Transverse colon (tissue), 4 donors: ENCODE measurements around the gene BPIFB2. TPM values are rescaled to one million over a fixed set of nuclear protein-coding genes. Genes with fewer than 3 reads are reported as not detected.

Source experiments
- DNase-seq: peaks from one replicate; pipeline ENCODE4 v3.0.0-alpha.2; 2019
- H3K27ac ChIP-seq, 4 donors: fragments of 200-600 bp; sonication (generic); 2 replicates each; pipeline ENCODE4 v1.5.1; 2016 to 2018; ENCODE audit warnings: inconsistent platforms in 4 of 4
- H3K27me3 ChIP-seq: fragments of 200-600 bp; sonication (generic); 2 replicates; pipeline ENCODE4 v1.5.1; 2017; ENCODE audit warnings: inconsistent platforms
- H3K36me3 ChIP-seq, 4 donors: fragments of 200-600 bp; sonication (generic); 2 replicates each; pipeline ENCODE4 v1.5.1; 2017 to 2019; ENCODE audit warnings: inconsistent platforms in 4 of 4
- H3K4me1 ChIP-seq, 4 donors: fragments of 200-600 bp; sonication (generic); 2 replicates each; pipeline ENCODE4 v1.5.1; 2017 to 2020; ENCODE audit warnings: inconsistent platforms in 4 of 4
- H3K4me3 ChIP-seq, 4 donors: fragments of 200-600 bp; sonication (generic); 1 replicate in 1 of 4; 2 replicates in 3 of 4; pipeline versions ENCODE4 v1.5.1 to v1.6.1; 2017 to 2019; ENCODE audit warnings: inconsistent platforms in 4 of 4
- H3K9me3 ChIP-seq, 2 donors: fragments of 200-600 bp; sonication (generic); 2 replicates each; pipeline ENCODE4 v1.5.1; 2017 to 2019; ENCODE audit warnings: inconsistent platforms in 2 of 2
- EP300 ChIP-seq: sonication (generic); formaldehyde crosslinking; IDR thresholded peaks from one replicate; pipeline ENCODE4 v1.6.1; 2017; ENCODE audit warnings: antibody characterized with exemption, low read depth
- POLR2A ChIP-seq: fragments of 450-650 bp; IDR thresholded peaks from one replicate; pipeline ENCODE4 v1.6.1; 2016; ENCODE audit warnings: antibody characterized with exemption, mild to moderate bottlenecking, moderate library complexity
- POLR2AphosphoS5 ChIP-seq, 3 donors: sonication (generic); formaldehyde crosslinking; IDR thresholded peaks; one replicate each; pipeline ENCODE4 v1.6.1; 2016; ENCODE audit warnings: antibody characterized with exemption in 3 of 3
- WGBS, 2 donors: methylation state at CpG; one replicate each; pipeline ENCODE4 v1.1.5; 2018; ENCODE audit warnings: low coverage in 1 of 2; 5-methylcytosine and 5-hydroxymethylcytosine counted together
- in situ Hi-C, 4 donors: fragments of 200-750 bp; cut with MboI; loops; one replicate each; pipeline versions ENCODE4 v1.15.0 to v1.15.1; 2017; ENCODE audit warnings: low sequenced_read_pairs in 3 of 4, low pct_ligation_motif_present in 1 of 4, low pct_unique_long_range_greater_than_20kb in 1 of 4
- intact Hi-C: fragments of 100-400 bp; cut with DNase I; formaldehyde crosslinking; loops from one replicate; pipeline ENCODE4 v1.15.1; 2023; ENCODE audit warnings: low total_unique reads
- total RNA-seq, 4 donors: library from RNA; depleted of rRNA; stranded (reverse); fragments of >200 nt; gene quantifications; one replicate each; pipeline ENCODE4 v1.1.0, GENCODE V29; 2016
- TF ChIP-seq, protein P1 (sequence below), 5 experiments: fragments of 200-600 bp in 3 of 5; fragments of 450-650 bp in 2 of 5; sonication (generic) in 3 of 5; IDR thresholded peaks; 1 replicate in 2 of 5; 2 replicates in 3 of 5; pipeline ENCODE4 v1.5.1; 2016 to 2017; ENCODE audit warnings: antibody characterized with exemption in 5 of 5, inconsistent platforms in 3 of 5, mild to moderate bottlenecking in 2 of 5, moderate library complexity in 1 of 5

Gene BPIFB2
- total RNA-seq, 4 donors from 2014 or later, result not detected

DNA sequence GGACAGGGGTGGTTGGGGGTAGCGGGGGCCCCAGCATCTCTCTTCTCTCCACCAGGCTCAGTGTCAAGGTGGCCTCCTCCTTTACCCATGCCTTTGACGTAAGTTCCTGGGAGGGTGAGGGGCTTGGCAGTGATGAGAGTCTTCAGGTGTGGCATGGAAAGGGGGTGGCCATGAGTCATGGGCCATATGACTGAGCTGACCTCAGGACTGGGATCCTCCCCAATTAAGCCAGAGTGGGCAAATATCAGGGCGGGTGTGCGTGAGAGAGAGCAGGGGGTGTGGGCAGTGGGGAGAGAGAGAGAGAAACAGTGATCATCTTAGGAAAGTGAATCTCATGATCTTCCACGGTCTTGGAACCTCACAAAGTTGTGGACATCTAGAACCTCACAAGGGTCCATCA, 63.7 kb downstream of the BPIFB2 start:
- 82% methylated on average over 5 of the region's 5 CpGs; no CpG with 5 or more reads in 1 of the 2 donors for WGBS, 2 donors

GRCh38 chr20:33072362-33072761, 64.9 kb downstream of the BPIFB2 start:
- H3K4me3 ChIP-seq, result no peak overlapping the region
- intact Hi-C loops, result no loop called here
- TF ChIP-seq, protein P1, sequence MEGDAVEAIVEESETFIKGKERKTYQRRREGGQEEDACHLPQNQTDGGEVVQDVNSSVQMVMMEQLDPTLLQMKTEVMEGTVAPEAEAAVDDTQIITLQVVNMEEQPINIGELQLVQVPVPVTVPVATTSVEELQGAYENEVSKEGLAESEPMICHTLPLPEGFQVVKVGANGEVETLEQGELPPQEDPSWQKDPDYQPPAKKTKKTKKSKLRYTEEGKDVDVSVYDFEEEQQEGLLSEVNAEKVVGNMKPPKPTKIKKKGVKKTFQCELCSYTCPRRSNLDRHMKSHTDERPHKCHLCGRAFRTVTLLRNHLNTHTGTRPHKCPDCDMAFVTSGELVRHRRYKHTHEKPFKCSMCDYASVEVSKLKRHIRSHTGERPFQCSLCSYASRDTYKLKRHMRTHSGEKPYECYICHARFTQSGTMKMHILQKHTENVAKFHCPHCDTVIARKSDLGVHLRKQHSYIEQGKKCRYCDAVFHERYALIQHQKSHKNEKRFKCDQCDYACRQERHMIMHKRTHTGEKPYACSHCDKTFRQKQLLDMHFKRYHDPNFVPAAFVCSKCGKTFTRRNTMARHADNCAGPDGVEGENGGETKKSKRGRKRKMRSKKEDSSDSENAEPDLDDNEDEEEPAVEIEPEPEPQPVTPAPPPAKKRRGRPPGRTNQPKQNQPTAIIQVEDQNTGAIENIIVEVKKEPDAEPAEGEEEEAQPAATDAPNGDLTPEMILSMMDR (IDR thresholded peaks at IDR 0.05), result no peak
- TF ChIP-seq POLR2AphosphoS5 (IDR thresholded peaks at IDR 0.05), result no peak
- TF ChIP-seq POLR2A, result no peak
- no peak for TF ChIP-seq EP300
- no peak for DNase-seq
- no peaks in the 10 kb centered on the region for H3K4me1 ChIP-seq
- no peaks in the 10 kb centered on the region for H3K27me3 ChIP-seq
- H3K27ac ChIP-seq, result no peak overlapping the region
- in situ Hi-C loops, result no loop called here
- H3K36me3 ChIP-seq, result no peaks in the 10 kb centered on the region
- WGBS, 2 donors, result 80 to 89% methylated on average over 3 to 4 of the region's 4 CpGs
- H3K9me3 ChIP-seq, result no peaks in the 10 kb centered on the region

More for the DNA sequence above, 63.7 kb downstream of the BPIFB2 start:
- intact Hi-C loops (no loop called here), in situ Hi-C loops (no loop called here)
- Histone ChIP-seq H3K36me3 (no peaks in the 10 kb centered on the region), H3K9me3 (no peaks in the 10 kb centered on the region), H3K27ac (no peak overlapping the region), H3K4me1 (no peaks in the 10 kb centered on the region), H3K4me3 (no peak overlapping the region), H3K27me3 (no peaks in the 10 kb centered on the region)
- DNase-seq, result no peak
- no peak for TF ChIP-seq EP300
- no peak for TF ChIP-seq POLR2AphosphoS5 (IDR thresholded peaks at IDR 0.05)
- TF ChIP-seq POLR2A, result no peak
- TF ChIP-seq, protein P1 (IDR thresholded peaks at IDR 0.05), result no peak

DNA sequence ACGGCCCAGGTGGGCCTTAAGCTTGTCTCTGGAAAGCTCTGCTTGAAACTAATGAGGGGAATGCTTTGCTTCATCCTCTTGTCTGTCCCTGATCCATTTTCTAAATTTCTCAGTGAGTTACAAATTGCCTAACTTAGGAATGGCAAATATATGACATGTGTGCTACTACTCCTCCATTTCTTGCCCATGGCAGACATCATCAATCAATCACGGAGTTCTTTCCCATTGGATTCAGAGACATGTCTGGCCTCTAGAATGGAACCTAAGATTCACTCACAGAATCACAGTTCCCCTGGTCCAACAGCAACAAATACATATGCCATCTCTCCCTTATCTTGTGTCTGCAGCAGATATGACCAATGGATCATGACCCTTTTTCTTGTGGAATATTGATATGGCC, 65.3 kb downstream of the BPIFB2 start:
- Histone ChIP-seq H3K27me3 (no peaks in the 10 kb centered on the region), H3K9me3 (no peaks in the 10 kb centered on the region), H3K27ac (no peak overlapping the region), H3K4me1 (no peaks in the 10 kb centered on the region), H3K4me3 (no peak overlapping the region), H3K36me3 (no peaks in the 10 kb centered on the region)
- WGBS, 2 donors, result 67 to 80% methylated on average over 1 to 2 of the region's 2 CpGs
- intact Hi-C loops, result no loop called here
- DNase-seq, result no peak
- TF ChIP-seq, protein P1 (IDR thresholded peaks at IDR 0.05), result no peak
- no peak for TF ChIP-seq POLR2AphosphoS5 (IDR thresholded peaks at IDR 0.05)
- TF ChIP-seq POLR2A, result no peak
- no peak for TF ChIP-seq EP300
- in situ Hi-C loops, result no loop called here

Other genes with a start within 250 kb of the BPIFB2 start
- 1 to 10 TPM in 1 of 4 donors, under 1 TPM in 3; 0.37 to 6.8 (median 0.67) TPM for gene DNMT3B, start 245.3 kb upstream of the BPIFB2 start, total RNA-seq
- 10 to 100 TPM; 30.3 to 66.8 (median 60.5) TPM for gene MAPRE1, start 187.8 kb upstream of the BPIFB2 start, total RNA-seq
- under 1 TPM in 1 of 4 donors, not detected in 3; 0.14 TPM for gene EFCAB8, start 148.8 kb upstream of the BPIFB2 start, total RNA-seq
- gene SUN5, start 3.3 kb upstream of the BPIFB2 start, total RNA-seq, result not detected
- gene BPIFB6, start 23.9 kb downstream of the BPIFB2 start, total RNA-seq, result not detected
- gene BPIFB3, start 46.2 kb downstream of the BPIFB2 start, total RNA-seq, result not detected
- not detected for gene BPIFB4, start 71.9 kb downstream of the BPIFB2 start, total RNA-seq
- gene BPIFA2, start 160.5 kb downstream of the BPIFB2 start, total RNA-seq, result not detected
- gene BPIFA3, start 209.6 kb downstream of the BPIFB2 start, total RNA-seq, result not detected
- not detected for gene BPIFA1, start 228.3 kb downstream of the BPIFB2 start, total RNA-seq